ENCODE results near the gene KCNMA1. TPM values are rescaled to one million over a fixed set of nuclear protein-coding genes. Genes with fewer than 3 reads are reported as not detected.

KCNMA1 gene
- total RNA-seq, 1 donor = 77.8 TPM

DNA sequence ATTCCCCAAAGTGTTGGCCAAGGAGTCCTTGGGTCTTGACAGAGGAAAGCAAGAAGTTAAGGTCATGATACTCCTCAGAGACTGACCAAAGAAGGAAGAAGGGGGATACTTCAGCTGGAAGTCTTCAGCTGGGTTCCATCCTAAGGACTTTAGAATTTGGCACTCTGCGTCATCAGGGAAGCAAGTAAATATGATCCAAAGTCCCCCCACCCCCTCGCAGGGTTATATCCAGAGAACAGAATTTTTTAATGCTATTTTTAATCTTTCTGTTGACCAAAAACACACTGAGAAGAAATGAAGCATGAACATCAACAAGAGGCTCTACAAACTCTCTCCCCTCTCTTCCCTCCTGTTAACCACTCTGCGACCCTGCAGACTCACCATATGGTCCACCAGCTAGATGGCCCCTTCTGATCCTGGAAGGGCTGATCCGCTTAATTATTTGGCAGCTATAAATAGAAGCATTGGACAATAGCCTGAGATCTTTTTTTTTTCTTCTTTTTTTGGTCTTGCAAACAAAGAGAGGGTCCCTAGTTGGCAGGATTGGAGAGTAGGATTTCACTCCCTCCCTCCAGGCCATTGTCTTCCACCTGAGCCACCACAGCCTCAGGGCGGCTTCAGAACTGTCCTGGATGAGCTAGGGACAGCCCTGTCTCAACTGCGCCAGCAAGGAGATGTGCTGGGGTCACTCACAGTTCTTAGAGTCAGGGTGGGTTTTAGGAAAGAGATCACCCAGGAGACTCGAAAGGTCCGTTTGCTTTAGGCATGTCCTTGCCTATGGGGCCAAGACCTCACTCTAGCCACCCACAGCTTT lies 196.0 kb downstream of the KCNMA1 start:
- Histone ChIP-seq H3K79me2 (ENCODE audit: insufficient read depth, low read length) (peaks cover 4% of the 10 kb centered on the region), H3K4me1 (ENCODE audit: insufficient read depth, low read length) (no peaks in the 10 kb centered on the region), H2AFZ (ENCODE audit: low read length) (no peak overlapping the region), H3K36me3 (ENCODE audit: insufficient read depth, low read length) (no peaks in the 10 kb centered on the region), H3K27ac (ENCODE audit: low read depth, low read length) (no peak overlapping the region), H3K9me3 (ENCODE audit: low read depth, low read length) (no peaks in the 10 kb centered on the region), H3K27me3 (ENCODE audit: insufficient read depth, low read length) (no peaks in the 10 kb centered on the region), H3K4me3 (ENCODE audit: insufficient read depth, low read length) (no peak overlapping the region), H3K4me2 (ENCODE audit: insufficient read depth, low read length) (no peak overlapping the region), H4K20me1 (ENCODE audit: insufficient read depth, low read length) (no peaks in the 10 kb centered on the region)
- TF ChIP-seq, protein P1, sequence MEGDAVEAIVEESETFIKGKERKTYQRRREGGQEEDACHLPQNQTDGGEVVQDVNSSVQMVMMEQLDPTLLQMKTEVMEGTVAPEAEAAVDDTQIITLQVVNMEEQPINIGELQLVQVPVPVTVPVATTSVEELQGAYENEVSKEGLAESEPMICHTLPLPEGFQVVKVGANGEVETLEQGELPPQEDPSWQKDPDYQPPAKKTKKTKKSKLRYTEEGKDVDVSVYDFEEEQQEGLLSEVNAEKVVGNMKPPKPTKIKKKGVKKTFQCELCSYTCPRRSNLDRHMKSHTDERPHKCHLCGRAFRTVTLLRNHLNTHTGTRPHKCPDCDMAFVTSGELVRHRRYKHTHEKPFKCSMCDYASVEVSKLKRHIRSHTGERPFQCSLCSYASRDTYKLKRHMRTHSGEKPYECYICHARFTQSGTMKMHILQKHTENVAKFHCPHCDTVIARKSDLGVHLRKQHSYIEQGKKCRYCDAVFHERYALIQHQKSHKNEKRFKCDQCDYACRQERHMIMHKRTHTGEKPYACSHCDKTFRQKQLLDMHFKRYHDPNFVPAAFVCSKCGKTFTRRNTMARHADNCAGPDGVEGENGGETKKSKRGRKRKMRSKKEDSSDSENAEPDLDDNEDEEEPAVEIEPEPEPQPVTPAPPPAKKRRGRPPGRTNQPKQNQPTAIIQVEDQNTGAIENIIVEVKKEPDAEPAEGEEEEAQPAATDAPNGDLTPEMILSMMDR (IDR thresholded peaks at IDR 0.05; ENCODE audit: extremely low read depth, low read depth, low read length) = no peak
- no peak for DNase-seq (ENCODE audit: insufficient read length, low spot score, missing footprints)

DNA sequence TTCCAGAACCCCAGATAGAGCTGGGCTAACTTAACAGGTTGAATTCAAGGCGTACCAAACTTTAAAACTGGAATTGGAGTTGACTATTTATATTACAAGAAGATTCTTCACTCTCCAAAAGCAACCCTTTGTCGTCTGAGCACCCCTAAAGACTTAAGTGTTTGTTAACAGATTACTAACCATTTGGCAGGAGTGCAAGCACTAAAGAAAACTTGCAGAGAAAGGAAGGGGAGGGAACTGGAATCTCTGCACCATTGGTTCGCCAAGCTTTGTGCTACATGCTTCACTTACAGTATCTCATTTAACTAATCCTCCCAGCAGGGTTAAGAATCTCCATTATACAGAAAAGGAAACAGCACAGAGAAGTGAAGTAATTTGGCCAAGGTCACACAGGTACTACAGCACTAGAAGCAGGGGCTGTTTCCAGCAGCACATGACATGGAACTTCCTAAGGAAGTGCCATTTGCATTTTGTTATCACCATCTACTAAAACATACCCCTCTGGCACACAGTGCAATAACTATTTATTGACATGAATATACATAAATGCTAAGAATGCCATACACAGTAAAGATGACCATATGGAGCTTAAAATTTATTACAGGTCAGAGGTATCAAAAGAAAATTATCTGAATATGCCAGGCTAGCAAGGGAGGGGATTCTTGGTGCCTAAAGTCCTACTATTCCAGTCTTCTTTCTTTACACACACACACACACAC lies 201.2 kb downstream of the KCNMA1 start:
- H3K9me3 ChIP-seq (ENCODE audit: low read depth, low read length) = no peaks in the 10 kb centered on the region
- H2AFZ ChIP-seq (ENCODE audit: low read length) = no peak overlapping the region
- no peak overlapping the region for H3K4me2 ChIP-seq (ENCODE audit: insufficient read depth, low read length)
- no peaks in the 10 kb centered on the region for H3K36me3 ChIP-seq (ENCODE audit: insufficient read depth, low read length)
- H3K79me2 ChIP-seq (ENCODE audit: insufficient read depth, low read length) = no peaks in the 10 kb centered on the region
- no peaks in the 10 kb centered on the region for H4K20me1 ChIP-seq (ENCODE audit: insufficient read depth, low read length)
- no peaks in the 10 kb centered on the region for H3K27me3 ChIP-seq (ENCODE audit: insufficient read depth, low read length)
- no peak overlapping the region for H3K4me3 ChIP-seq (ENCODE audit: insufficient read depth, low read length)
- TF ChIP-seq, protein P1 (IDR thresholded peaks at IDR 0.05; ENCODE audit: extremely low read depth, low read depth, low read length) = no peak
- no peak for DNase-seq (ENCODE audit: insufficient read length, low spot score, missing footprints)
- H3K4me1 ChIP-seq (ENCODE audit: insufficient read depth, low read length) = no peaks in the 10 kb centered on the region
- H3K27ac ChIP-seq (ENCODE audit: low read depth, low read length) = no peak overlapping the region

DNA sequence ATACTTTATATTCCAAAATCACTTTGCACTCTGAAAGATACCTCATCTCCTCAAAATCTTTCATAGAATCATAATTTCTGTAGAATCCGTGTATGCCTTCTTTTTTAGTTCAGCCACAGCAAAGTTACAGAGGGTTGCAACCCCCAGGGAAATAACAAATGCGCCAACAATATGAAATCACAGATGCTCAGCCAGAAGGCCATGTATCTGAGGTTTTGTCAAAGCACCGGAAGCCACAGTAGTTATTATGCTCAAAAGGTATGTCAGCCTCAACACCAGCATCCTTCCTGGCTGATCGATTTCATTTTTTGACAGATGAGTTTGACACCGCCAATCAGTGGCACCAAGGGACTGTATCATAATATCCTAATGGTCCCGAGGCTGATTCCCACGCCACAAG lies 204.1 kb downstream of the KCNMA1 start:
- peaks cover 6% of the 10 kb centered on the region for H3K4me1 ChIP-seq (ENCODE audit: insufficient read depth, low read length)
- H3K36me3 ChIP-seq (ENCODE audit: insufficient read depth, low read length) = no peaks in the 10 kb centered on the region
- H3K9me3 ChIP-seq (ENCODE audit: low read depth, low read length) = no peaks in the 10 kb centered on the region
- H3K27ac ChIP-seq (ENCODE audit: low read depth, low read length) = no peak overlapping the region
- no peaks in the 10 kb centered on the region for H3K79me2 ChIP-seq (ENCODE audit: insufficient read depth, low read length)
- no peaks in the 10 kb centered on the region for H4K20me1 ChIP-seq (ENCODE audit: insufficient read depth, low read length)
- no peak overlapping the region for H2AFZ ChIP-seq (ENCODE audit: low read length)
- H3K4me2 ChIP-seq (ENCODE audit: insufficient read depth, low read length) = no peak overlapping the region
- TF ChIP-seq, protein P1 (IDR thresholded peaks at IDR 0.05; ENCODE audit: extremely low read depth, low read depth, low read length) = no peak
- no peak overlapping the region for H3K4me3 ChIP-seq (ENCODE audit: insufficient read depth, low read length)
- no peak for DNase-seq (ENCODE audit: insufficient read length, low spot score, missing footprints)
- no peaks in the 10 kb centered on the region for H3K27me3 ChIP-seq (ENCODE audit: insufficient read depth, low read length)

All from osteoblast (primary cell).